ENCODE results near the gene IL1F10.

DNA sequence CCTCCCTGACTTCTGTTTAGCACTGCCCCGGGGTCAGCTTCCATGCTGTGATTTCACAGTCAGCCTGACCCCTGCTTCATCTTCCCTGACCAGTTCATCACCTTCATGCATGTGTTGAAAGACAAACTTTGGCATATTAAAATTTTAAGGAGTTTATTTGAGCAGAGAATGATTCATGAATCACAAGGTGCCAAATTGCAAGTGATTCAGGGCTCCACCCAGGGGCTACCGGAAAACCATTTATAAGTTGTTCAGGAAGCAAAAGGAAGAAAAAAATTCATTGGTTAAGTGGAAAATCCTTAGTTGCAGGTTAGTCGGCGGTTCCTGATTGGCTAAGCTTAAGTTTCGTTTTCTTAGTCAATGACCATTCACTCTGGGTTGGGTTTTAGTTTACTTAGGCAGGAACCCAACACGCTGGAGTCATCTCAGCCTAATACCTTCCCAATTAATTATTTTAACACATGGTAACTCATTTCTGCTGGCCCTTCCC is 10.6 kb downstream of the IL1F10 start:
- TF ChIP-seq EP300 (IDR thresholded peaks at IDR 0.05; ENCODE audit: borderline replicate concordance in 1 of 2, low read depth in 2 of 2, low read length in 2 of 2) (no peak), POLR2A (IDR thresholded peaks at IDR 0.05; ENCODE audit: control extremely low read depth in 1 of 2, low read depth in 2 of 2, low read length in 2 of 2) (no peak), BACH1 (IDR thresholded peaks at IDR 0.05; ENCODE audit: low read length) (no peak)
- TF ChIP-seq, protein P1, sequence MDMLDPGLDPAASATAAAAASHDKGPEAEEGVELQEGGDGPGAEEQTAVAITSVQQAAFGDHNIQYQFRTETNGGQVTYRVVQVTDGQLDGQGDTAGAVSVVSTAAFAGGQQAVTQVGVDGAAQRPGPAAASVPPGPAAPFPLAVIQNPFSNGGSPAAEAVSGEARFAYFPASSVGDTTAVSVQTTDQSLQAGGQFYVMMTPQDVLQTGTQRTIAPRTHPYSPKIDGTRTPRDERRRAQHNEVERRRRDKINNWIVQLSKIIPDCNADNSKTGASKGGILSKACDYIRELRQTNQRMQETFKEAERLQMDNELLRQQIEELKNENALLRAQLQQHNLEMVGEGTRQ (IDR thresholded peaks at IDR 0.05; ENCODE audit: low read length): no peak
- TF ChIP-seq, protein P2, sequence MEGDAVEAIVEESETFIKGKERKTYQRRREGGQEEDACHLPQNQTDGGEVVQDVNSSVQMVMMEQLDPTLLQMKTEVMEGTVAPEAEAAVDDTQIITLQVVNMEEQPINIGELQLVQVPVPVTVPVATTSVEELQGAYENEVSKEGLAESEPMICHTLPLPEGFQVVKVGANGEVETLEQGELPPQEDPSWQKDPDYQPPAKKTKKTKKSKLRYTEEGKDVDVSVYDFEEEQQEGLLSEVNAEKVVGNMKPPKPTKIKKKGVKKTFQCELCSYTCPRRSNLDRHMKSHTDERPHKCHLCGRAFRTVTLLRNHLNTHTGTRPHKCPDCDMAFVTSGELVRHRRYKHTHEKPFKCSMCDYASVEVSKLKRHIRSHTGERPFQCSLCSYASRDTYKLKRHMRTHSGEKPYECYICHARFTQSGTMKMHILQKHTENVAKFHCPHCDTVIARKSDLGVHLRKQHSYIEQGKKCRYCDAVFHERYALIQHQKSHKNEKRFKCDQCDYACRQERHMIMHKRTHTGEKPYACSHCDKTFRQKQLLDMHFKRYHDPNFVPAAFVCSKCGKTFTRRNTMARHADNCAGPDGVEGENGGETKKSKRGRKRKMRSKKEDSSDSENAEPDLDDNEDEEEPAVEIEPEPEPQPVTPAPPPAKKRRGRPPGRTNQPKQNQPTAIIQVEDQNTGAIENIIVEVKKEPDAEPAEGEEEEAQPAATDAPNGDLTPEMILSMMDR (IDR thresholded peaks at IDR 0.05; ENCODE audit: control extremely low read depth in 1 of 3, insufficient read depth in 1 of 3, low read depth in 1 of 3, low read length in 3 of 3): no peak
